Neural progenitor cell (in vitro differentiated cells): ENCODE results near the gene ZBTB42. TPM values are rescaled to one million over a fixed set of nuclear protein-coding genes. Genes with fewer than 3 reads are reported as not detected.

Experiments used
- DNase-seq: peaks from one replicate; pipeline ENCODE4 v3.0.0-alpha.2; 2016; ENCODE audit warnings: low spot score
- H2AFZ ChIP-seq: fragments of 200-600 bp; sonication (generic); replicated peaks from 2 replicates; pipeline ENCODE4 v1.6.1; 2016; ENCODE audit warnings: antibody characterized with exemption
- H3F3A ChIP-seq: fragments of 200-600 bp; sonication (generic); 2 replicates; pipeline ENCODE4 v1.6.1; 2016; ENCODE audit warnings: antibody characterized with exemption, low read depth
- H3K27ac ChIP-seq: fragments of 200-600 bp; sonication (generic); 2 replicates; pipeline ENCODE4 v1.5.1; 2016; ENCODE audit warnings: mild to moderate bottlenecking
- H3K27me3 ChIP-seq: fragments of 200-600 bp; sonication (generic); 2 replicates; pipeline ENCODE4 v1.6.1; 2016; ENCODE audit warnings: mild to moderate bottlenecking, moderate library complexity
- H3K36me3 ChIP-seq: fragments of 200-600 bp; sonication (generic); 2 replicates; pipeline ENCODE4 v1.5.1; 2016
- H3K4me1 ChIP-seq: fragments of 200-600 bp; sonication (generic); 2 replicates; pipeline ENCODE4 v1.6.1; 2016; ENCODE audit warnings: mixed run types
- H3K4me2 ChIP-seq: fragments of 200-600 bp; sonication (generic); 2 replicates; pipeline ENCODE4 v1.6.1; 2016
- H3K4me3 ChIP-seq: fragments of 200-600 bp; sonication (generic); 2 replicates; pipeline ENCODE4 v1.5.1; 2016
- H3K79me2 ChIP-seq: fragments of 200-600 bp; sonication (generic); 2 replicates; pipeline ENCODE4 v1.6.1; 2016; ENCODE audit warnings: low read depth
- H3K9ac ChIP-seq: fragments of 200-600 bp; sonication (generic); 2 replicates; pipeline ENCODE4 v1.6.1; 2016
- H3K9me3 ChIP-seq: fragments of 200-600 bp; sonication (generic); 2 replicates; pipeline ENCODE4 v1.5.1; 2016; ENCODE audit warnings: low read depth
- H4K20me1 ChIP-seq: fragments of 200-600 bp; sonication (generic); 2 replicates; pipeline ENCODE4 v1.6.1; 2016; ENCODE audit warnings: low read depth
- H3K27ac Mint-ChIP-seq: 3 replicates; pipeline ENCODE4 v1.8.0; 2021; ENCODE audit warnings: mixed read lengths
- H3K27me3 Mint-ChIP-seq: 2 replicates; pipeline ENCODE4 v1.8.0; 2022; ENCODE audit warnings: low read depth, mild to moderate bottlenecking, inconsistent platforms, moderate library complexity, mixed read lengths; ENCODE audit not compliant: insufficient read depth
- H3K36me3 Mint-ChIP-seq: 3 replicates; pipeline ENCODE4 v1.8.0; 2021; ENCODE audit warnings: mixed read lengths
- H3K4me1 Mint-ChIP-seq: 3 replicates; pipeline ENCODE4 v1.8.0; 2021; ENCODE audit warnings: mixed read lengths
- H3K4me3 Mint-ChIP-seq: 3 replicates; pipeline ENCODE4 v1.8.0; 2021; ENCODE audit warnings: mild to moderate bottlenecking, moderate library complexity, mixed read lengths
- H3K9me3 Mint-ChIP-seq: 3 replicates; pipeline ENCODE4 v1.8.0; 2020; ENCODE audit warnings: mixed read lengths
- CTCF ChIP-seq: fragments of 200-600 bp; sonication (generic); IDR thresholded peaks from 2 replicates; pipeline ENCODE4 v1.5.1; 2017; ENCODE audit warnings: antibody characterized with exemption, mild to moderate bottlenecking
- EZH2 ChIP-seq: fragments of 200-600 bp; sonication (generic); IDR thresholded peaks from 2 replicates; pipeline ENCODE4 v1.6.1; 2017; ENCODE audit warnings: antibody characterized with exemption, mild to moderate bottlenecking, moderate library complexity
- EZH2phosphoT487 ChIP-seq: fragments of 200-600 bp; sonication (generic); IDR thresholded peaks from 2 replicates; pipeline ENCODE4 v1.6.1; 2017; ENCODE audit warnings: antibody characterized with exemption
- total RNA-seq: library from RNA; depleted of rRNA; stranded (reverse); fragments of >200 nt; gene quantifications from 2 replicates; pipeline ENCODE4 v1.2.3, GENCODE V29; 2015; ENCODE audit warnings: low replicate concordance

The ZBTB42 gene
- total RNA-seq, 1 donor from 2014 or later = 0.41 TPM

- Histone ChIP-seq H4K20me1 (peaks cover 48% of the 10 kb centered on the region), H3K27me3 (peaks cover 60% of the 10 kb centered on the region), H3K4me2 (peak overlapping the region; percentile 85), H3K79me2 (peaks cover 32% of the 10 kb centered on the region), H3K9me3 (no peaks in the 10 kb centered on the region), H3K4me3 (no peak overlapping the region), H3F3A (peaks cover 43% of the 10 kb centered on the region), H2AFZ (no peak overlapping the region), H3K27ac (no peak overlapping the region), H3K4me1 (peaks cover 24% of the 10 kb centered on the region), H3K9ac (no peak overlapping the region), H3K36me3 (no peaks in the 10 kb centered on the region)
- peaks cover 46% of the 10 kb centered on the region for H3K4me1 Mint-ChIP-seq
- no peak overlapping the region for H3K27ac Mint-ChIP-seq
- H3K9me3 Mint-ChIP-seq = peaks cover 2% of the 10 kb centered on the region
- no peak for DNase-seq
- H3K4me3 Mint-ChIP-seq = peak overlapping the region; percentile 84
- no peaks in the 10 kb centered on the region for H3K36me3 Mint-ChIP-seq
- TF ChIP-seq EZH2phosphoT487 (no peak), CTCF (no peak), EZH2 (no peak)
- H3K27me3 Mint-ChIP-seq = peaks cover 30% of the 10 kb centered on the region
Measured at GRCh38 chr14:104796687-104797081, 4.2 kb upstream of the ZBTB42 start.

- peak; percentile 56 for DNase-seq
- H3K9ac ChIP-seq = no peak overlapping the region
Measured at GRCh38 chr14:104797115-104798044, 3.5 kb upstream of the ZBTB42 start.

GRCh38 chr14:104798300-104799243, 2.3 kb upstream of the ZBTB42 start:
- H3K4me1 Mint-ChIP-seq = peaks cover 38% of the 10 kb centered on the region
- H3K36me3 Mint-ChIP-seq = no peaks in the 10 kb centered on the region
- H3K9me3 Mint-ChIP-seq = peaks cover 2% of the 10 kb centered on the region
- TF ChIP-seq EZH2 (no peak), CTCF (no peak), EZH2phosphoT487 (no peak)
- peaks cover 33% of the 10 kb centered on the region for H4K20me1 ChIP-seq
- peak overlapping the region; percentile 29 for H3K27ac Mint-ChIP-seq
- peaks cover 79% of the 10 kb centered on the region for H3K27me3 ChIP-seq
- no peaks in the 10 kb centered on the region for H3K9me3 ChIP-seq
- no peak overlapping the region for H3K27ac ChIP-seq
- H3K36me3 ChIP-seq = no peaks in the 10 kb centered on the region
- H3F3A ChIP-seq = peaks cover 44% of the 10 kb centered on the region
- no peak overlapping the region for H2AFZ ChIP-seq
- H3K9ac ChIP-seq = no peak overlapping the region
- peaks cover 15% of the 10 kb centered on the region for H3K79me2 ChIP-seq
- H3K4me3 ChIP-seq = no peak overlapping the region
- H3K4me1 ChIP-seq = peaks cover 24% of the 10 kb centered on the region
- no peak for DNase-seq
- peak overlapping the region; percentile 84 for H3K4me3 Mint-ChIP-seq
- H3K4me2 ChIP-seq = no peak overlapping the region
- peaks cover 39% of the 10 kb centered on the region for H3K27me3 Mint-ChIP-seq

More at GRCh38 chr14:104797115-104798044, 3.5 kb upstream of the ZBTB42 start:
- Mint-ChIP-seq H3K36me3 (no peaks in the 10 kb centered on the region), H3K4me1 (peaks cover 46% of the 10 kb centered on the region), H3K27me3 (peaks cover 34% of the 10 kb centered on the region), H3K9me3 (peaks cover 2% of the 10 kb centered on the region), H3K27ac (no peak overlapping the region), H3K4me3 (peak overlapping the region; percentile 84)
- Histone ChIP-seq H4K20me1 (peaks cover 45% of the 10 kb centered on the region), H2AFZ (no peak overlapping the region), H3F3A (peaks cover 44% of the 10 kb centered on the region), H3K27ac (no peak overlapping the region), H3K36me3 (no peaks in the 10 kb centered on the region), H3K27me3 (peaks cover 67% of the 10 kb centered on the region), H3K9me3 (no peaks in the 10 kb centered on the region), H3K4me3 (no peak overlapping the region), H3K4me1 (peaks cover 24% of the 10 kb centered on the region), H3K4me2 (no peak overlapping the region), H3K79me2 (peaks cover 27% of the 10 kb centered on the region)
- TF ChIP-seq EZH2 (peak; percentile 25), EZH2phosphoT487 (no peak)
